Pulmonary artery endothelial cell (primary cell): ENCODE results near the gene SLC9A3. TPM values are rescaled to one million over a fixed set of nuclear protein-coding genes. Genes with fewer than 3 reads are reported as not detected.
"Not testable (repeated sequence)": the region's sequence is repeated elsewhere in the genome, so short reads cannot be mapped to it uniquely, and the experiment has no call there.

Source experiments
- DNase-seq: peaks from one replicate; pipeline ENCODE4 v3.0.0-alpha.2; 2011; ENCODE audit warnings: low read depth, low spot score
- total RNA-seq: library from RNA; depleted of rRNA; stranded (reverse); fragments of >200 nt; gene quantifications from 2 replicates; pipeline ENCODE4 v1.2.3, GENCODE V29; 2014

SLC9A3 gene
- total RNA-seq, 1 donor from 2014 or later = 0.92 TPM

DNA sequence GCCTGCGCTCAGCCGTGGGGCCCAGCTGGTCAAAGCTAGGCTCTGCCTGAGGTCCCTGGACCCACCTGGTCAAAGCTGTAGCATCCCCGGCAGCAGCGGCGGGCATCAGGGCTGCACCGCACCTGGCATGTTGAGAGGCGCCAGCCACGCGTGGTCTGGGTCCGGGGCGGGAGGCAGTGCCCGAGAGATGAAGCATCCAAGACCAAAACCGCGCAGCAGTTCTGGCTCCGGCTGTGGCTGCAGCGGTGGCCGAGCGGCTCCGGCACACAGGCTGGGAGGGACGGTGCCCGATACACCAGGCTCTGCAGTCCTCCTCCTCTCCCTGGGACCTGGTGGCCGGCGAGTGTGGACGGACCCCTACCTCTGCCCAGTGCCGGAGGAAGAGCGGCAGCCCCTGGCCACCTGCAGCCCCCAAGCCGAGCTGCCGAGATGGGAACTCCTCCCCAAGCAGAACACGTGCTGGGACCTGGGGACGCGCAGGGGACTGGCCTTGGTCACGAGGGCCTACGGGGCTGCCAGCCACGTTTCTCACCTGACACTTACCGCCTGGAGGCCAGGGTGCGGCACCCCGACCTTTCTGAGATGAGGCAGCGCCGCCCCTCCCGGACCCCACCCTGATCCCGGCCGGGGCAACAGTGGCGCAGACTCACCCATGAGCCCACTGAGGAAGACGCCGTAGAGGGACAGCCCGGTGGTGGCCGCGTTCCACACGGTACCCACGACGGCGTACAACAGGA, 33.0 kb downstream of the SLC9A3 start:
- DNase-seq = no peak

DNA sequence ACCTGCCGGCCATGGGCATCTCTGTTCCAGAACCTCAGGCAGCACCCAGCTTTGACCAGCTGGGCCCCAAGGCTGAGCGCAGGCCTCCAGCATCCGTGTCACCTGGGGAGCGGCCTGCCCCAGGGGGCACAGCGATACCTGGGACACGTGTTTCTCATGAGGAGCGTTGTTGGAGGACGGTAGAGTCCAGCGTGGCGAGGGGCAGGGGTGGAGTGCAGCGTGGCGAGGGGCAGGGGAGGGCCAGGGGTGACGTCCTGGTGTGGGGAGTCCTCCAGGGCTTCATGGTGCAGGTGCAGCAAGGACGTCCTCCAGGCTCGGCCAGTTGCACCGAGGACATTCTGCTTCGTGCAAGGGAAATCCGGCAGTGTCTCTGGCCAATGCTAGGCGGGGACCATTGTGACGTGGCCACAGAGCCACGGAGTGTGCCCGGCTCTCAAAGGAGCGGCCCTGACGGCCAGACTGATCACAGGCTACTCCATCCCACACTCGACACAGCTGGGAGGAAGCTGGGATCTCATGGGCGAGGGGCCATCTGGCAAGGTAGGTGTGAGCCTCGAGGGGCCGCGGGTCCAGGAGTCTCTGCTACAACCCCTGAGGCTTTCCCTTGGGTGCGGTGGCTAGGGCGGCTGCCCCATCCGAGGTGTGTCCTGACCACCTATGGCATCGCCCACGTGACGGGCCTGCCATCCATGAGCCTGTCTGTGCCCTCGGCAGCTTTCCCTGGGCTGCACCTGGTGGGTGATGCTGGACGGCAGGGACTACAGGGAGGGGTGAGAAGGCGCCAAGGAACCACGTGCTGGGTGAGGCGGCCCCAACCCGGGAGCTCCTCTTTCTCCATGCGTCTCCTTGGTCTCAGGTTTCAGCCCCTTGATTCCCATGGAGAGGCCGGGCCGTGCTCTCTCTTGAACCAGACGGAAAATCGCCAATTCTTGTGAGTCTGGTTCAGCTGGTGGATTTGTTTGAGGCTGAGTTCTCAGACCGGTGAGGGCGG, 33.8 kb downstream of the SLC9A3 start:
- DNase-seq = no peak

DNA sequence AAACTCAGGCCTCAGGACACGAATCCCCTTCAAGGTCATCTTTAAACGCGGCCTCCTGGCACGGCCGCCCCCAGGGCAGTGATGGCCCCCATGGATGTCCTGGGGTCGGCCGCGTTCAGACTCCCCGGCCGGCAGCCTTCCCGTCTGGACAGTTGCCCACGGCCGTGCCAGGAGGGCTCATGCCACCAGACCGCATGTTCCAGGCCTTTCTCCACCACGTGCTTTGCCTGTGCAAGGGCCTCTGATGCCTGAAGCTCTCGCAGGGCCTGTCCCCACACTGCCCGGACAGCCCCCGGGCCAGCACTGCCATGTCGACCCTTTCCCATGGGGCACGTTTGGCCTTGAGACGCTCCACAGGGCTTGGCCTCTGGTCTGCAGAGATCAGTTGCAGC, 34.6 kb downstream of the SLC9A3 start:
- DNase-seq = no peak

DNA sequence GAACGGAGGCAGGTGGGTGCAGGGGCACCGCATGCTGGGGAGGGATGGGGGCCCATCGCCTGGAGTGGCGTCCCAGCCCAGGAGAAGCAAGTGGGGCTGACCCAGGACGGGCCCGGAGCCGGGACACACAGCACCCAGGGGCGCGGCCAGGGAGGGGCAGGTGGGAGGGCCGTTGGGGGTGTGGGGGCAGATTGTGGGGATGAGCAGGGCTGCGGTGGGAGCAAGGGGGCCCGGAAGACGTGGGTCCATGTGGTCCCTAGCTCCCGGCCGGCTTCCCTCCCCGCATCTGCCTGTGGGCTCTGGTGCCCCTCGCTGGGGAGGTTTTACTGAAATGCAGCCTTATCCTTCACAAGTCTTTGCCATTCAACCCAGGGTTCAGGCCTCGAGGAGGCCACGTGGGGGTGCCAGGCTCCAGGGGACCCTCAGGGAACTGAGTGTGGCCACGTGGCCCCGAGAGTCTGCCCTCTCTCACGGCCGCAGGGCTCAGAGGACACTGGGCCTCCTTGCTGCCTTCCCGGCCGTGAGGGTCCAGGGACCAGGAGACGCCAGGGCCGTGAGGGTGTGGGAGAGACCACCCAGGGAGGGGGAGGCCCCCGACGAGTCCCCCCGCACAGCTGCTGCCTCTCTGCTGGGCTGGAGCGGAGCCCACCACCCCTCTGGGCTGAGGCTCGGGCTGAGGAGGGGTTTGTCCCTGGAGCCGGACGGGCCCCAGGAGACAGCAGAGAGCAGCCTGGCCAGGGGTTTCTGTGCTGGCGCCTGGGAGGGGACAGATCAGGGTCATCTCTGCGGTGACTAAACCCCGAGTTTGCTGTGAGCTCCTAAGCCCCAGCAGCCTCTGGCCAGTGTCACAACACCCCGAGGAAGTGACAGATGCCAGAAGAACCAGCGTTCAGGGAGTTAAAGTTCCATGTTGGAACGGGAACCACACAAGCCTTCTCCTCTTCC, 35.2 kb downstream of the SLC9A3 start:
- DNase-seq = no peak

DNA sequence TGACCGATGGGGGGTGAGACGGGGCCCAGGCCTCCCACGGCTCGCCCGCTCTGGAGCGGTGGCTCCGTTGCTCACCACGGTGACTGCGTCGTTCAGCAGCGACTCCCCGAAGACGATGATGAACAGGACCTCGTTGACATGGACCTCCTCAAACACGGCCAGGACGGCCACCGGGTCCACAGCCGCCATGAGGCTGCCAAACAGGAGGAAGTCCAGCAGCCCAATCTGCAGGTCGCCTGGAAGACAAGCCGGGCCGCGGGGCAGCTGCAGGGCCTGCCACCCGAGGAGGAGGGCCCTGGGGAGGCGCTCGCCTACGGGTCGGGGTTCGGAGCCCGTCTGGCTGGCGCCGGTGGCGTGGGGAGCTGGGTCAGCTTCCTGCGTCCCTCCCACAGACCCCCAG, 36.0 kb downstream of the SLC9A3 start:
- DNase-seq = no peak

DNA sequence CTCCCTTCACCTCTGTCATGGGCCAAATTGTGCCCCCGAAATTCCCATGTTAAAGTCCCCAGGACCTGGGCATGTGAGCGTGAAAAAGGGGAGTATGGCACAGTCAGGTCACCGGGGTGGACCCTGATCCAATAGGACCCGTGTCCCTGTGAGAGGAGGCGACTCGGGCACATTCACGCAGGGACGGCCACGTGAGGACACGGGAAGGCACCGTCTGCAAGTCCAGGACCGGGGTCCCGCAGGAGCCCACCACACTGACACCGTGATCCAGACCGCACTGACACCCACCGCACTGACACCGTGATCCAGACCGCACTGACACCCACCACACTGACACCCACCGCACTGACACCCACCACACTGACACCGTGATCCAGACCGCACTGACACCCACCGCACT, 37.7 kb downstream of the SLC9A3 start:
- DNase-seq = not testable (repeated sequence)

DNA sequence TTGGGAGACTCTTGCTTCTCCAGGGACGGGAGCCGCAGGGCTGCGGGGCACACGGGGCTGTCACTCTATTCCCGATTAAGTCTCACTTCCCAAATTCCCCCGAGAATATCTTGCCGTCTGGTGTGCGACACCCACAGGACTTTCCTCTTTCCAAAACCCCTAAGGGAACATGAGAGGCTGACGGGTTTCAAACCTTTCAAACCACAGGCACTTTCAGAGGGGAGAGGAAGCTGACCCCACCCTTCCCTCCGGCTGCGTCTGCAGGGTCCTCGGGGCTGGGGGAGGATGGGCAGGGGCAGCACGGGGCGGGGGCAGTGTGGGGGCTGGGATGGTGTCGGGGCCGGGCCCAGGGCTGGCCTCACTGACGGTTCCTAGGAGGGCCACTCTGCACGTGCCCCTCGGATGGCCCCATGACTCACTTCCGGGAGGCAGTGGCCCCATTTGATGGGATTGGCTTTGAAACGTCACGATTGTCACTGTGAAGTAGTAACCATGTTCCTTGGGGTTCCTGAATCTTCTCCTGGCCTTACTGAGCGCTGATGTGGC, 38.2 kb downstream of the SLC9A3 start:
- no peak for DNase-seq

DNA sequence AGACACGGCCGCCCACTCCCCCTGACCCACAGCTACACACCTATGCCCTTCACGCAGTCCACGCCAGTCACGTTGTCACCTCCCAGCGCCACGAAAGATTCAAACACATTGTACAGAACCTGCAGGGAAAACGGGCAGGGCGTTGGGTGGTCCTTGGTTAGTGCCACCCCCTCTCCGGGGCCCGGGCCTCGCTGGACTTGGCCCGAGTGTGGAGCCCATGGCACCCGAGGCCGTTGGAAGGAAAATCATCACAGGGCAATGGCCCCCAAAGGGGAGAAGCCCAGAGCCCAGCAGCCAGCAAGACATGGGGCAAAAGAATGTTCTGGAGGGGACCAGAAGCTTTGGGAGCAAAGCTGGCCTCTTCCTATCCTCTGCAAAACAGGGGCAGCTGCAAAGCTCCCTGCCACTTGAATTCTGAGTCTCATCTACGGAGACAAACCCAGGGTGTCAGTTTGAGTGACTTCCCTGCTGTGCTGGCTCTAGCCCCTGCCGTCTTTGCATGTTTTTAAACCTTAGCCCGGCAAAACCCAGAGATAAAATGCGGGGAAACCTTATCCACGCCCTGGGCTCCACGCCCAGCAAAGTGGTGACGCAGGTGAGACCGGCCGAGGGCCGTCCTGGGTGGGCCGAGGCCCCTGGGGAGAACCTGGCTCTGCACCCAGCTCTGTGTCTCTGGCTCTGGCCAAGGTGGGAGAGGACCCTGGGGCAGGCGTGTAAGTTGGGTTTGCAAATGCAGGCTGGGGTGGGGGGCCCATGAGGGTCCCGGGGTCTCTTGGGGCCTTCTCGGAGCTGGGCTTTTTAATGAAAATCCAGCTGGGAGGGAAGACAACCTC, 38.9 kb downstream of the SLC9A3 start:
- no peak for DNase-seq

DNA sequence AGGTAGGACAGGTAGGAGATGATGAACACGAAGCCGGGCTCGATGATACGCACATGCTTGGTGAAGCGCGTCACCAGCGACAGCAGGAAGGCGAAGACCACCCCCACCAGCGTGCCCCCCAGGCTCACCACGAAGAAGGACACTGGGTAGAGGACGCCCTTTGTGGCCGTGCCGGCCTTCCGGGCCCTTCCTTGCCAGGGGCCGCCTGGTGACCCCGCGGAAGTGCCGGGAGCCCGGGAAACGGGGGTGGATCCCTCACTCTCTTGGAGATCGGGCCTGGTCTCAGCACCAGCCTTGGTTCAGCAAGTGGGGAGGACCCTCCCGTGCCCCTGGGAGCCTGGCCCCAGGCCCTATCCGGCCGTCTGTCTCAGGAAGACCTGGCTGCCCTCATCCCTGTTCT, 39.7 kb downstream of the SLC9A3 start:
- DNase-seq = no peak

DNA sequence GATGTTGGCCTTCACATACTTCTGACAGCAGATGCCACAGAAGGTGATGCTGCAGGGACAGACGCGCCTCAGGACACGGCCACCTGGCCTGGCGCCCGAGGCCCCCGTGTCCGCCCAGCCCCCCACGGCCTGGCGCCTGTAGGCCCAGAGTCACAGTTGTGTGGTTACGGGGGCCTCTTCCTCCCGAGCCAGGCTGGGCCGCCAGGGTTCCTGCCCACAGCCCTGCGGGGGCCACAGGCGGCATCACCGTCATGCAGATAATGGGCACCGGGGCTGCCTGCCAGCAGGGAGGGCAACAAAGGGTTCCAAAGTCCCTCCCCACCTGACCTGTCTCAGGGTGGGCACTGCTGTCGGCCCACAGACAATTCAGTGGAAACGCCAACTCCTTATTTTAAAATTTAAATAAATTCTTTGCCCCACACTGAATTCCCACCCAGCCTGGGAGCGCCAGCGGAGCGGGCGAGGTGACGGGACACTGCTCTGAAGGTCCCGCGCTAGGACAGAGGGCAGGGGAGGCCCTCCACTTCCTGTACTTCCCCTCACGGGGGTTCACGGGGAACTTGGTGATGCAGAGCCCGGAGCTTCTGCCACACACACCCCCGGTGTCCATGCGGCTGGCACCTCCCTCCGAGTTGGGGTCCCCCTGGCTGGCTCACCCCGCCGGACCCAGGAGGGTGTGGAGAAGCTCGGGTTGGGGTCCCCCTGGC, 40.7 kb downstream of the SLC9A3 start:
- no peak for DNase-seq

DNA sequence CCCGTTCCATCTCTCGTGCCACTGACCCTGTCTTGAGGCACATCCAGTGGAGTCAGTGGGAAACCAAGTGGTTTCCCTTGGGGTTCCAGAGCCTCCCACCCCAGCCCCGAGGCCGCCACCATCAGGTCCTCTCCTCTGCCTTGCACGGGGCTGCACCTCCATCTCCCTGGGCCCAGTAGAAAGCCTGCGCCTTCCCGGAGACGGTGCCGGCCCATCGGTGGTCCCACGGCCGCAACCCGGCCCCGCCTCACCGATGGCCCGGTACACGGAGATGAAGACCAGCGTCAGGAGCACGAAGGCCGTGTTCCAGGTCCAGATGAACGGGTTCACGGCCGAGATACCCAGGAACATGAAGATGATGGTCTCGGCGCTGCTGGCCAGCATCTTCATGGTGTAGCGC, 41.2 kb downstream of the SLC9A3 start:
- no peak for DNase-seq

DNA sequence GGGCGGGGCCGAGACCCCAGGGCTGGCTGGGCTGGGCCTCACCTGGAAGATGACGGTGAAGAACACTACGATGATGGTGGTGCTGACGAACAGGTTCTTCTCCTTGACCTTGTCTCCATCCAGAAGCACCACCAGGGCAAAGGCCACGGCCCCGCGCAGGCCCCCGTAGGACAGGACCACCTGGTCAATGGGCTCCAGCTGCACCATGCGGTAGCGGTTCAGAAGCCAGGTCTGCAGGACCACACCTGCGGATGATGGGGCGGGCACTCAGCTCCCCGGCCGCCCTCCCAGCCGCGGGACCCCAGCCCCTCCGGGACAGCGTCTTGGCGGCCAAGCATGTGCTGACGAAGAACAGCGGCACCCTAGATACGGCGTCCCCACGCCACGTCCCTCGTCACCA, 41.7 kb downstream of the SLC9A3 start:
- DNase-seq = no peak

DNA sequence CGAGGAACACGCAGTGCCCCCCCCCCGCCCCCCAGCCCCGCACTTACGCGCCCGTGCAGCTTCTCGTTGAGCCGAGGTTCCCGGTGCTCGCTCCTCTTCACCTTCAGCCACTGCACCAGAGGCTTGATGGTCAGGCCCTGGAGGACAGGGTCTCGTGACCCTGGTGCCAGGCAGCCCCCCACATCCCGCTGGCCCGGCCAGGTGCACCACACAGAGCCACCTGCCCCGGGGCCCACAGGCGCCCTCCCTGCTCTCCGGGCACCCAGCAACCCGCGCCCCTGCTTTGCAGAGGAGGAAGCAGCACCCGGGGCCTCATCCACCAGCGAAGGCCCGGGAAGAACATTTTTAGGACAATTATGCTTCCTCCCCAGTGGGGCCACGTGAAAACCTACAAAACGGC, 42.2 kb downstream of the SLC9A3 start:
- no peak for DNase-seq

DNA sequence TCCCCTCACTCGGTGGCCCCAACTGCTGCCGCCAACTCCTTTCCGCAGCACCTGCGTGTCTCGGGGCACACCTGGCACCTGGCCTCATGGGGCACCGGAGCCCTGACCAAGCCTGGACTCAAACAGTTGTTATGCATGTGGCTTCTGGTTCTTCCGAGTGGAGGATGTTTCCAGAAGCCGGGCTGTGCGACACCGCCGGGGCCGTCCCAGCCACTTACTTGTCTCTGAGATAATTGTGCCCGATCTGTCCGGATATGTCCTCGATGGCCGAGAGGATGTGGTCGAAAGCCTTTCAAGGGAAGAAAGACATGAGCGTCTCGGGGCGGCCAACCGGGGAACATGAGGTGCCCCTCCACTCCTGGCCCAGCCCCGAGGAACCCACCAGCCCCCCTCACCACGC, 42.9 kb downstream of the SLC9A3 start:
- no peak for DNase-seq

DNA sequence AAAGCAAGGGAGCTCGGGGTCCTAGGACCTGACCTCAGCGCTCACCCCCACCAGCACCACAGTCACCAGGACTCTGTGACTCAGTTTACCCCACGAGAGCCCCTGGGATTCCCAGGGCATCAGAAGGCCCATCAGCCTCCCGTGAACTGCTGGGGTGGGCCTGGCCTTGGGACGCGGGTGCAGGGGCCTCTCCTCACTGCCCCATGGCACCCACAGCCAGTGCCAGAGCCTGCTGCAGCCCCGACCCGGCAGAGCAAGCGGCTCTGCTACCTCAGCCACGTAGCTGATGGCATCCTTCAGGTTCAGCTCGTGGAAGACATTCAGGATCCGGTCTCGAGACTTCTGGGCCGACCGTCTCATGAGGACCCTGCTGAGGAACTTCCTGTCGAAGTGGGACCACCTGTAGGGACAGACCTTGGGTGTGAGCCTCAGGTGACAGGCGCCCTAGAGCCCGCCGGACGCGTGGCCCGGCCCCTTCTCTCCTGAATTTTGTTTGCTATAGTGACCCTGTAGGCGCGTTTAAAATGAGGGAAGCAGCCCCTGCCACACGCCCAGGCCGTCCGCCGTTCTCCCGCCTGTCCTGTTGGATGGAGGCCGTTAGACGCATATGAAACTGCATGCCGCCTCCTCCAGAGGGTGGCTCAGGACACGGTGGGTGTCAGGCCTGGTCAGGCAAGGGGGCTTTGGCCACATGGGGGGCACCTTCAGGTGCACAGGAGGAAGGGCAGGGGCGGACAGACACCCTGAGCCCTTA, 44.5 kb downstream of the SLC9A3 start:
- DNase-seq = no peak

DNA sequence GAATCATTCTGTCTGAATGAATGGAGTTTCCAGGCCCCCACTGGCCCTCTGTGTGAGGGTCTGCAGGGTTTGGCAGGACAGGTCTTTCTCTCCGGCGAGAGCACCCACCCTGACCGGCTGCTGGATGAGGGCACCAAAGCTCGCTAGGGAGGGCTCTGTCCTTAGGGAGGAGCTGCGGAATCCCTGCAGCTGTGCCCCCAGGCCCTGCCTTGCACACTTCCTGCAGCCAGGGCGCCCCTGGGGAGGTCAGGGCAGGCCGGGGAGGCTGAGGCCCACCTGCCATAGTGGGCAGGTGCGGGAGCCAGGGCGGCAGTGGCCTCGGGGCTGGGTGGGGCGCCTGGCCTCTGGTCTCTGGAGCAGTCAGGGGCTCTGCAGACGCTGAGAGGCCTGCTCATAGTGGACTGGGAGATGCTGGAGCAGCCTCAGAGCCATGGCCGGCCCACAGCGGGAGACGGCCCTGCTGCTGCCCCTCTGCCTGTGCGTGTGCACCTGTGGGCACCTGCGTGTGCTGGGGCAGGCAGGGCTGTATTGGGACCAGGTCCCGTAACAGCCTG, 45.2 kb downstream of the SLC9A3 start:
- DNase-seq = no peak

DNA sequence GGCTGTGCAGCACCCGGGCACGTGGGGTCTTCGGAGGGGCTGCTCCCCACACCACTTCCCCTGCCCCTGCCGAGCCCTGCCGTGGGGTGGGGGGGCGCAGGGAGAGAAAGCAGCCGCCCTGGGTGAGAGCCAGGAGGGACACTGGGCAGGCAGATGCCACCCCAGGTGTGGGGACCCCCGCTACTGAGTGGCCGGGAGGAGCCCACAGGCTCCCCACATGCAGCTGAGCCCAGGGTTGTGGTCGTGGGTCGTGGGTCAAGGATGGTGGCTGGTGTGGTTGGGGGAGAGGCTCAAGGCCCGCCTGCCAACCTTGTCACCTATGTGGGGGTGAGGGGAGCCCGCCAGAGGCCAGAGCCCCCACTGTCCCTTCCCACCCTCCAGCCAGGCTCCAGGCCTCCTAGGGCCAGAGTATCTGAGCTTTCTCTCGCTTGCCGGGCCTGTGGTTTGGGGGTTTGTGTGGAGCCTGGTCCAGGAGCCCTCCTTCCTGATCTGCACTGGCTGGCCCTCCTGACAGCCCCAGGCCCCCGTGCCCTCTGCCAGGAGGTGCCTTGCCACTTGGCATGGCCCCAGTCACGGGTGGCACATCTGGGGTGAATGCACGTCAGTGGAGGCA, 45.8 kb downstream of the SLC9A3 start:
- no peak for DNase-seq

DNA sequence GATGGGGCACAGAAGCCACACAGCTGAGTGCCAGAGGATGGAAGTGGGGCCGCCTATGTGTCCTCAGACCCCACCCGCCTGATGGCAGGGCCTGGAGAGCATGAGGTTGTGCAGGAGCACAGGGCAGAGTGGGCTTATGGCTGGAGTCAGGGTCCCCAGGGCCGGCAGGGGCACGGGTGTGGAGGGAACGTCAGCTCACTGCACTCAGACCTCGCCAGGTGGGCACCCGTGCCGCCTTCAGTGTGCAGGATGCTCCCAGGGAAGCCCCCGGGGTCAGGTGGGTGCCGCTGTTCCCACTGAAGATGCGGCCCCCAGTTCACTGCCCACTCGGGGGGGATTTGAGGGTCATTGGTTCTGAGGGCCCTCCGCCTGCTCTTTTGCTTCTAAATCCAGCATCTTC, 46.4 kb downstream of the SLC9A3 start:
- DNase-seq = no peak
